H9 (cell line): ENCODE data around the gene RAB22A. TPM values are rescaled to one million over a fixed set of nuclear protein-coding genes. Genes with fewer than 3 reads are reported as not detected.

Experiments
- DNase-seq: peaks from one replicate; pipeline ENCODE4 v3.0.0-alpha.2; 2017
- H2AFZ ChIP-seq: one replicate; pipeline ENCODE4 v1.6.1; 2013; ENCODE audit warnings: mild to moderate bottlenecking, low read length, control low read depth, moderate library complexity
- H2AK5ac ChIP-seq: 2 replicates; pipeline ENCODE4 v1.6.1; 2013; ENCODE audit warnings: low read length, control low read depth, mixed read lengths; ENCODE audit not compliant: insufficient read length
- H2BK120ac ChIP-seq: one replicate; pipeline ENCODE4 v1.6.1; 2013; ENCODE audit warnings: low read depth, mild to moderate bottlenecking, low read length, control low read depth, inconsistent platforms; ENCODE audit not compliant: poor library complexity, severe bottlenecking
- H2BK12ac ChIP-seq: 2 replicates; pipeline ENCODE4 v1.6.1; 2013; ENCODE audit warnings: low read length, control low read depth, mixed read lengths, low read depth; ENCODE audit not compliant: insufficient read length
- H2BK15ac ChIP-seq: 2 replicates; pipeline ENCODE4 v1.6.1; 2013; ENCODE audit warnings: low read depth, low read length, control low read depth
- H2BK20ac ChIP-seq: one replicate; pipeline ENCODE4 v1.6.1; 2013; ENCODE audit warnings: low read depth, mild to moderate bottlenecking, low read length, control low read depth, inconsistent platforms; ENCODE audit not compliant: poor library complexity, severe bottlenecking
- H2BK5ac ChIP-seq: 2 replicates; pipeline ENCODE4 v1.6.1; 2013; ENCODE audit warnings: low read length, control low read depth, mixed read lengths; ENCODE audit not compliant: insufficient read length
- H3K14ac ChIP-seq: 2 replicates; pipeline ENCODE4 v1.6.1; 2013; ENCODE audit warnings: low read length, control low read depth; ENCODE audit not compliant: insufficient read depth
- H3K18ac ChIP-seq: 2 replicates; pipeline ENCODE4 v1.6.1; 2013; ENCODE audit warnings: low read depth, mild to moderate bottlenecking, mixed read lengths, low read length, control low read depth; ENCODE audit not compliant: insufficient read length
- H3K23ac ChIP-seq: 2 replicates; pipeline ENCODE4 v1.6.1; 2013; ENCODE audit warnings: low read length, control low read depth, mixed read lengths, low read depth; ENCODE audit not compliant: insufficient read length
- H3K23me2 ChIP-seq: 2 replicates; pipeline ENCODE4 v1.6.1; 2013; ENCODE audit warnings: low read depth, mild to moderate bottlenecking, mixed read lengths, low read length, control low read depth; ENCODE audit not compliant: insufficient read length, poor library complexity, severe bottlenecking
- H3K27ac ChIP-seq: 2 replicates; pipeline ENCODE4 v1.5.1; 2013; ENCODE audit warnings: low read length, control low read depth, mixed read lengths, low read depth; ENCODE audit not compliant: insufficient read length
- H3K27me3 ChIP-seq: 2 replicates; pipeline ENCODE4 v1.6.1; 2013; ENCODE audit warnings: low read length, control low read depth, inconsistent platforms; ENCODE audit not compliant: insufficient read depth
- H3K4ac ChIP-seq: 2 replicates; pipeline ENCODE4 v1.6.1; 2013; ENCODE audit warnings: low read depth, mild to moderate bottlenecking, control low read depth, inconsistent platforms, low read length, moderate library complexity
- H3K4me1 ChIP-seq: 2 replicates; pipeline ENCODE4 v1.6.1; 2013; ENCODE audit warnings: low read length, control low read depth, inconsistent platforms; ENCODE audit not compliant: insufficient read depth
- H3K4me2 ChIP-seq: 2 replicates; pipeline ENCODE4 v1.6.1; 2013; ENCODE audit warnings: low read length, control low read depth, mixed read lengths; ENCODE audit not compliant: insufficient read length, insufficient read depth
- H3K56ac ChIP-seq: 2 replicates; pipeline ENCODE4 v1.6.1; 2013; ENCODE audit warnings: low read depth, mild to moderate bottlenecking, mixed read lengths, low read length, control low read depth; ENCODE audit not compliant: insufficient read length
- H3K79me1 ChIP-seq: 2 replicates; pipeline ENCODE4 v1.6.1; 2013; ENCODE audit warnings: low read depth, mild to moderate bottlenecking, moderate library complexity, low read length, control low read depth, inconsistent platforms; ENCODE audit not compliant: insufficient read depth, poor library complexity, severe bottlenecking
- H3K79me2 ChIP-seq: 2 replicates; pipeline ENCODE4 v1.6.1; 2013; ENCODE audit warnings: low read length, control low read depth, inconsistent platforms; ENCODE audit not compliant: insufficient read depth
- H3K9ac ChIP-seq: 2 replicates; pipeline ENCODE4 v1.6.1; 2013; ENCODE audit warnings: low read length, control low read depth, mixed read lengths; ENCODE audit not compliant: insufficient read length; ENCODE audit errors: extremely low read depth
- H3K9me3 ChIP-seq: one replicate; pipeline ENCODE4 v1.6.1; 2013; ENCODE audit warnings: low read depth, low read length, inconsistent platforms; ENCODE audit not compliant: control insufficient read depth
- H3T11ph ChIP-seq: one replicate; pipeline ENCODE4 v1.6.1; 2013; ENCODE audit warnings: mild to moderate bottlenecking, low read length, control low read depth, inconsistent platforms
- H4K20me1 ChIP-seq: one replicate; pipeline ENCODE4 v1.6.1; 2013; ENCODE audit not compliant: control insufficient read depth, insufficient read length, insufficient read depth
- H4K5ac ChIP-seq: 2 replicates; pipeline ENCODE4 v1.6.1; 2013; ENCODE audit warnings: low read depth, mild to moderate bottlenecking, mixed read lengths, low read length, control low read depth; ENCODE audit not compliant: insufficient read length
- H4K8ac ChIP-seq: replicated peaks from 2 replicates; pipeline ENCODE4 v1.6.1; 2013; ENCODE audit warnings: low read length, control low read depth, mixed read lengths, low read depth; ENCODE audit not compliant: insufficient read length
- H4K91ac ChIP-seq: 2 replicates; pipeline ENCODE4 v1.6.1; 2013; ENCODE audit warnings: low read depth, mild to moderate bottlenecking, moderate library complexity, mixed read lengths, low read length, control low read depth; ENCODE audit not compliant: insufficient read length
- H3K27ac Mint-ChIP-seq, 3 experiments: 2 replicates in 2 of 3; 3 replicates in 1 of 3; pipeline ENCODE4 v1.8.0; 2020 to 2021; ENCODE audit warnings: mixed read lengths in 3 of 3, mild to moderate bottlenecking in 1 of 3, moderate library complexity in 1 of 3
- H3K27me3 Mint-ChIP-seq: 2 replicates; pipeline ENCODE4 v1.8.0; 2021; ENCODE audit warnings: low read depth, mild to moderate bottlenecking, moderate library complexity, mixed read lengths
- H3K36me3 Mint-ChIP-seq, 3 experiments: 2 replicates in 2 of 3; 3 replicates in 1 of 3; pipeline ENCODE4 v1.8.0; 2020 to 2021; ENCODE audit warnings: low read depth in 3 of 3, mixed read lengths in 3 of 3; ENCODE audit not compliant: insufficient read depth in 1 of 3
- H3K4me1 Mint-ChIP-seq, 2 experiments: 2 replicates each; pipeline ENCODE4 v1.8.0; 2020; ENCODE audit warnings: mixed read lengths in 2 of 2
- H3K4me3 Mint-ChIP-seq, 2 experiments: 2 replicates in 1 of 2; 3 replicates in 1 of 2; pipeline ENCODE4 v1.8.0; 2020 to 2021; ENCODE audit warnings: mild to moderate bottlenecking in 2 of 2, mixed read lengths in 2 of 2, moderate library complexity in 1 of 2
- H3K9me3 Mint-ChIP-seq, 2 experiments: 2 replicates in 1 of 2; 3 replicates in 1 of 2; pipeline ENCODE4 v1.8.0; 2020; ENCODE audit warnings: mild to moderate bottlenecking in 2 of 2, mixed read lengths in 2 of 2, moderate library complexity in 1 of 2
- WGBS: extraction: QIAGEN DNeasy Blood & Tissue Kit; methylation state at CpG from one replicate; pipeline ENCODE4 v1.1.7; 2013; ENCODE audit warnings: missing lambda C conversion rate, low lambda C conversion rate, mixed read lengths; ENCODE audit not compliant: insufficient read length; ENCODE audit errors: extremely low coverage; 5-methylcytosine and 5-hydroxymethylcytosine counted together
- total RNA-seq: library from RNA; stranded (reverse); gene quantifications from 2 replicates; pipeline ENCODE4 v1.2.1, GENCODE V29; 2021
- TF ChIP-seq, protein P1 (sequence below): fragments of 200-600 bp; sonication (generic); conservative IDR thresholded peaks from 3 replicates; pipeline ENCODE4 v1.8.0; 2021; ENCODE audit warnings: antibody characterized with exemption, mild to moderate bottlenecking

Gene RAB22A
- total RNA-seq, 1 experiment from 2014 or later, result 6.3 TPM

DNA sequence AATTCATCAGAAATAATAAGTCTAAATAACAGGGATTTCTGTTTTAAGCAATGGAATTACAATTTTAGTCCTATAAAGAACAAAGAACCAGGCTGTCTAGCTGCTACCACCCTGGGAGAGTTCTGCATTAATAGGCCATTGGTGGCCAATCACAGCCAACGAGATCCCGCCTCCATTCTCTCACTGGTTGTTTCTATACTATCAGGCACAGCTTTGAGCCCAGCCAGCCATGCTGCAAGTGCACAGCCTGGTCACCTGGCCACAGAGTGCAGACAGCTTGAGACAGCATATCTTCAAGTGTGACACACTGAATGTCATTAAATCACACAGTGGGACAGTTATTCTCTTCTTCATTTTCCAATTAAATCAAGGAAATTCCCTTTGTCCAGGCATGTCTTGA is 16.1 kb upstream of the RAB22A start:
- Histone ChIP-seq H3K18ac (no peak overlapping the region), H4K91ac (no peak overlapping the region), H3K4ac (no peak overlapping the region), H3K4me1 (no peaks in the 10 kb centered on the region), H3K9ac (no peak overlapping the region), H3K27me3 (no peaks in the 10 kb centered on the region), H2AK5ac (no peak overlapping the region), H4K20me1 (no peaks in the 10 kb centered on the region), H3K27ac (no peak overlapping the region), H2BK5ac (no peak overlapping the region), H3K4me2 (no peak overlapping the region), H3K79me2 (no peaks in the 10 kb centered on the region), H3T11ph (no peak overlapping the region), H4K5ac (no peak overlapping the region), H2AFZ (no peak overlapping the region), H2BK120ac (no peak overlapping the region), H3K23me2 (no peaks in the 10 kb centered on the region), H3K56ac (no peak overlapping the region), H3K23ac (no peak overlapping the region), H3K79me1 (no peaks in the 10 kb centered on the region), H2BK20ac (no peak overlapping the region), H2BK12ac (no peak overlapping the region), H3K9me3 (no peaks in the 10 kb centered on the region), H4K8ac (no peak overlapping the region), H3K14ac (no peak overlapping the region), H2BK15ac (no peak overlapping the region)
- no peaks in the 10 kb centered on the region for H3K27me3 Mint-ChIP-seq
- peaks cover 0 to 7% (median 2%) of the 10 kb centered on the region in 3 experiments; a peak in 3 of 7 replicates for H3K36me3 Mint-ChIP-seq
- 0 out of 7 replicates have a peak overlapping the region, but pooled peaks of 1 of the 3 experiments have one; percentile 15 for H3K27ac Mint-ChIP-seq
- H3K4me1 Mint-ChIP-seq, result peaks cover 14 to 18% of the 10 kb centered on the region in 2 experiments
- TF ChIP-seq, protein P1, sequence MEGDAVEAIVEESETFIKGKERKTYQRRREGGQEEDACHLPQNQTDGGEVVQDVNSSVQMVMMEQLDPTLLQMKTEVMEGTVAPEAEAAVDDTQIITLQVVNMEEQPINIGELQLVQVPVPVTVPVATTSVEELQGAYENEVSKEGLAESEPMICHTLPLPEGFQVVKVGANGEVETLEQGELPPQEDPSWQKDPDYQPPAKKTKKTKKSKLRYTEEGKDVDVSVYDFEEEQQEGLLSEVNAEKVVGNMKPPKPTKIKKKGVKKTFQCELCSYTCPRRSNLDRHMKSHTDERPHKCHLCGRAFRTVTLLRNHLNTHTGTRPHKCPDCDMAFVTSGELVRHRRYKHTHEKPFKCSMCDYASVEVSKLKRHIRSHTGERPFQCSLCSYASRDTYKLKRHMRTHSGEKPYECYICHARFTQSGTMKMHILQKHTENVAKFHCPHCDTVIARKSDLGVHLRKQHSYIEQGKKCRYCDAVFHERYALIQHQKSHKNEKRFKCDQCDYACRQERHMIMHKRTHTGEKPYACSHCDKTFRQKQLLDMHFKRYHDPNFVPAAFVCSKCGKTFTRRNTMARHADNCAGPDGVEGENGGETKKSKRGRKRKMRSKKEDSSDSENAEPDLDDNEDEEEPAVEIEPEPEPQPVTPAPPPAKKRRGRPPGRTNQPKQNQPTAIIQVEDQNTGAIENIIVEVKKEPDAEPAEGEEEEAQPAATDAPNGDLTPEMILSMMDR, result no peak
- no peak overlapping the region for H3K4me3 Mint-ChIP-seq
- peaks cover 0 to 2% of the 10 kb centered on the region in 2 experiments; a peak in 2 of 5 replicates for H3K9me3 Mint-ChIP-seq
- peak; percentile 46 for DNase-seq
- no CpG with 5 or more reads among the region's 2 CpGs for WGBS
